GM18526 (cell line): ENCODE results near the gene PHIP.

Experiments used
- POLR2A ChIP-seq: IDR thresholded peaks from 3 replicates; pipeline ENCODE4 v1.6.1; 2011; ENCODE audit not compliant: insufficient read length; ENCODE audit errors: extremely low read depth

PHIP gene

DNA sequence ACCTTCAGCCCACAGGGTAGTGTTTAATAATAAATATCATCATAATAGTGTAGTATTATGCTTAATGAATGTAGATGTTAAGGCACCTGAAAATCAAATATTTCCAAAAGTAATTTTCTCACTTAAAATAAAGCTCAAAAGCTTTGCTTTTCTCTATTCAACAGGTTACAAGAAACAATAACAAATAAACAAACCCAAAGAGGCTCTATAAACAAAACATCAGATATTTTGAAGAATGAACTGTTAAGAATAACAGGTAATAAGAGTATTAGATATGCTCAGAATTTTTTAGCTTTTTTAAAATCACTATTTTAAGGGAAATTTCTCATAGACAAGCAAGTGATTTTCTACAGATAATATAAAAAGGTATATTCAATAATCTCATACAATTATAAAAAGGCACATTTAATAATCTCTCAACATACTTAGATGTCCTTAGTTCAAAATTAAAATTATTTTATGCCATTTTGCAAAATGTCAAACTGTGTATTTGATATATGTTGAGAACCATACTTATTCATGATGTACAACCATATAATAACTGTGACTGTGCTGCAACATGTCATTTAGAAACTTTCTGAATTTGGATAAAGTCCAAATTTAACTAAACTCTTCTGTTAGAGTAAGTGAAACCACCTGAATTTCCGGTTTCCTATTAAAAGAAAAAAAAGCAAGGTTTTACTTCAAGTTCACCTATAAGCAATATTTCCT, 35.8 kb downstream of the PHIP start:
- TF ChIP-seq POLR2A: no peak

DNA sequence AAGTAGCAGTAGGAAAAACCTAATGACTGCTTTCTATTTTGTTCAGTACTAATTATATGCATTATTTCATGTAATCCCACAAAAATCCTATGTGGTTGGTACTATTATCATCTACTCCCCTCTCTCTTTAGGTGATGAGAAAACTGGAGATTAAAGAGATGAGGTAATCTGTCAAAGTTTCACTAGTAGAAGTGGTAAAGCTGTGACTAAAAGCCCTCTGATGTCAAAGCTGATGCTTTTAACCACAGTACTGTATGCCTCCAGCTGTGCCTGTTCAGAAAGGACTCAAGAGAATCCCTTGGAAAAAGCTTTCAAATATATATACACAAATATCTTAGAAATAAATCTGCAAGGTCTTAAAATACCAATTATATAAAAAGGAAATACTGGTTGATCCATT, 38.0 kb downstream of the PHIP start:
- no peak for TF ChIP-seq POLR2A

DNA sequence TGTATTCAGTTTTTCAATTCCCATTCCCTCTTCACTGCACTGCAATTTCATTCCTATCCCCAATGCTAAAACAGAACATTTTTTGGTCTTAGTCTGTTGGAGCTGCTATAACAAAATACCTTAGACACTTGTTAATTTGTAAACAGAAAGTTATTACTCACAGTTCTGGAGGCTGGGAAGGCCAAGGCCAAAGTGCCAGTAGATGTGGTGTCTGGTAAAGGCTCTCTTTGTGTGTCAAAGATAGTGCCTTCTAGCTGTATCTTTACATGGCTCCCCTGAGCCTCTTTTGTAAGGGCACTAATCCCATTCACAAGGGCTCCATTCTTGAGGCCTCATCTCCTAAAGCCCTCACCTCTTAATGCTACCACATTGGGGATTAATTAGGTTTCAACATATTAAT, 40.0 kb downstream of the PHIP start:
- TF ChIP-seq POLR2A: no peak

DNA sequence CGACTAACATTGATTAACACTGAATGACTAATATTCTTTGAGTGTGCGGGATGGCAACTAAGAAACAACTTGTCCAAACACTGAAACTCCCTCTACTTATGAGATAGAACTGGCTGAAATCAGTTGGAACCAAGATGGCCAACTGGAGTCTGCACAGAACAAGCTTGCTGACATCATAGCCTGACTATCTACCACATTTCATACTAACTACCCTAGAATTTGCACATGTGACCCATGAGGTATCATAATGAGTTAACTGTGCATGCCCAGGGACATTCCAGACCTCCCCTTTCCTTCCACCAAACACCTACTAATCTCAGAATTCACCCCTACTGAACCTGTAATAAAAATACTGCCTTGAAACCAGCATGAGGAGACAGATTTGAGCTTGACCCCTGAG, 43.2 kb downstream of the PHIP start:
- TF ChIP-seq POLR2A: no peak

DNA sequence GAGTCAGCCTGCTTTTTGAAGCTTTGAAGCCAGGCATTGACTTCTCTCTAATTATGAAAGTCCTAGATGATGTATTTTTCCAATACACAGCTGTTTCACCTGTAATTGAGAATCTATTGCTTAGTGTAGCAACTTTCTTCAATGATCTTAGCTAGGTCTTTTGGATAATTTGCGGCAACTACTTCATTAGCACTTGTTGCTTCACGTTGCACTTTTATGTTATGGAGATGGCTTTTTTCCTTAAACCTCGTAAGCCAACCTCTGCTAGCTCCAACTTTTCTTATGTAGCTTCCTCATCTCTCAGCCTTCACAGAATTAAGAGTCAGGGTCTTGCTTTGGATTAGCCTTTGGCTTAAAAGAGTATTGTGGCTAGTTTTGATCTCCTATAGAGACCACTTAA, 44.8 kb downstream of the PHIP start:
- no peak for TF ChIP-seq POLR2A

DNA sequence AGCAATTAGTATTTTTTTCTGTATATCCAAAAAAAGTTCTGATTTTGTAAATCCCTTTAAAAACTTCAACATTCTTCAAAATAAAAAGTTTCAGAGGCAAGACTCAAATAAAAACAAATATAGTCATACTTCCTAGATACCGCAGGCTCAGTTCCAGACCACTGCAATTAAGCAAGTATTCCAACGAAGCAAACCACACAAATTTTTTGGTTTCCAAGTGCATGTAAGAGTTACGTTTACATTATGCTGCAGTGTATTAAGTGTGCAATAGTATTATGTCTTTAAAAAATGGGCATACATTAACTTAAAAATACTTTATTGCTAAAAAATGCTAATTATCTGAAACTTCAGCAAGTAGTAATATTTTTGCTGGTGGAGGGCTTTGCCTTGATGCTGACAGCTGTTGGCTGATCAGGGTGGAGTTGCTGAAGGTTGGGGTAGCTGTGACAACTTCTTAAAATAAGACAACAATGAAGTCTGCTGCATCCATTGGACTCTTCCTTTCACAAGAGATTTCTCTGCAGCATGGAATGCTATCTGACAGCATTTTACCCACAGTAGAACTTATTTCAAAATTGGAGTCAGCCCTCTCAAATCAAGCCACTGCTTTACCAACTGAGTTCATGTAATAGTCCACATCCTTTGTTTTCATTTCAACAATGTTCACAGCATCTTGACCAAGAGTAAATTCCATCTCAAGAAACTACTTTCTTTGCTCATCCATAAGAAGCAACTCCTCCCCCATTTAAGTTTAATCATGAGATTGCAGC, 46.0 kb downstream of the PHIP start:
- TF ChIP-seq POLR2A: no peak

DNA sequence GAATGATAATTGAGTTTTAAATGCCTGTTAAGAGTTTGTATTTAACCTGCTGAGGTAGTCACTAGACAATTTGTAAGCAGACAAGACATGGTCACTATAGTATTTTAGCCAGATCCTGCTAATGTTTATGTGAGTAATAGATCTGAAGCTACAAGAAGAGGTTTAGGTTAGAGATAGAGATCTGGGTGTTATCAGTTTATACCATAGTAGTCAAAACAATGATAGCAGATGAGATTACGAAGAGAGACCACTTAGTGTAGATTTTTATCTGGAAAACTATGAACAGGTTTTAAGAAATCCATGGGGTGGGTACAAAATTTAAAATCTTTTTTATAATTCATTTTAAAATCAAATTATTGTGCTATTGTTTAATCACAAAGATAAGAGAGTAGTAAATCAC, 47.5 kb downstream of the PHIP start:
- no peak for TF ChIP-seq POLR2A

DNA sequence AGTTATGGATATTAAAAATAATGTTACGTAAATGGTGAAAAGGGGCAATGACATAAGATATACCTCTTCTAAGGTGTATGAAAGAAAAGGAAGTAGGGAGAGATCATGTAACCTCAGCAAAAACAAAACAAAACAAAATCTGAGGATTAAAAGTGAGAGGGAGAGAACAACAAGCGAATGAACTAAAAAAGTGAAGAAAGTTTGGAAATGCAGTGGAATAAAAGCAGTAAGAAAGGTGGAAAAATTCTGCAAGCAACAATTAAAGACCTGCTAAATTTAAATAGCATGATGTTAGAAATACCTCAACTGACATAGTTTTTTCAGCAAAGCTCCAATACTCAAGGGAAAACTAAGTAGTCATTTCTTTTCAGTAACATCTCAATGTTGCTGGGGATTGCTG, 48.0 kb downstream of the PHIP start:
- no peak for TF ChIP-seq POLR2A

DNA sequence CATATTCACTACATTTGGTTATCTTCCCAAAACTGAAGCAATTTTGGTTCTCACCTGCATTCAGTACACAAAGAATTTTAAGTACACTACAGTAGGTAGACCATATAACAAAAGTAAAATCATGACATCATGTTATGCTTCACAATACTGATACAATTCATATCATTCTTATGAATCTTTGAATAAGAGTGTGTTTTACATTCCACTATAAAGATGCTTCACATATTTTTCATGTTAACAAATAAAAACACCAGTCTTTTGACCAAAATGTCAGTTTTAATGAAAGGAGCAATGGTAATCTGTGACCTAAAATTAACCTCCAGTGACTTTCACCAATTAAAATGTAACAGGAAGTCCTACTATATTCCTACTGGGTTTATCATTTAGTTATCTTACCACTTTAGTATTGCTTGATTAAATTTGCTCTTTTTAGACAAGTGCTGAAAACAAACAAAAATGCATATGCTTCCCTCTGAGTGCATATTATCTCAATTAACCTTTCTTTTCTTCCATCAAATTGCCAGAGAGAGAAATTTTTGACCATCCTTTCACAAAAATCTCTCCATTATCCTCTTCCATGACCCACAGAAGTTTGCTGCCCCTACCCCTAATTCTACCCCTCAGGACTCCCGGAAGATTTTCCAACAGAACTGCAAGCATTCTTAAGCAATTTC, 49.3 kb downstream of the PHIP start:
- no peak for TF ChIP-seq POLR2A

DNA sequence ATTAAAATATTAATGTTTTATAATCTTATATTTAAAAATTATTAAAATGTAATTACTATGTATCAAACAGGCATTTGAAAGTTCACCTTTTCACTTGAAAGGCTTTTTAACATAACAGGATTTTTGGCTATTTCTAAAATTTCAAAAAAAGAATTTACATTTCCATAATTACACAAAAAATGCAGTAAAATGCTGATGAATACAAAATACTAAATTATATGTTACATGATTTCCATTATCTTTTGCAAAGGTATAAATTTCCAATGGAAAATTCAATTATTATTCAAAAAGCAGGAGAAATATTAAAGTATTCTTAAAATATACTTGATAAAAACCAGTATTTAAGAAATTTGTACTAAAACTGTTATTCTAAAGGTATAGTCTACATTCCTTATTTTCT, 66.1 kb downstream of the PHIP start:
- no peak for TF ChIP-seq POLR2A

DNA sequence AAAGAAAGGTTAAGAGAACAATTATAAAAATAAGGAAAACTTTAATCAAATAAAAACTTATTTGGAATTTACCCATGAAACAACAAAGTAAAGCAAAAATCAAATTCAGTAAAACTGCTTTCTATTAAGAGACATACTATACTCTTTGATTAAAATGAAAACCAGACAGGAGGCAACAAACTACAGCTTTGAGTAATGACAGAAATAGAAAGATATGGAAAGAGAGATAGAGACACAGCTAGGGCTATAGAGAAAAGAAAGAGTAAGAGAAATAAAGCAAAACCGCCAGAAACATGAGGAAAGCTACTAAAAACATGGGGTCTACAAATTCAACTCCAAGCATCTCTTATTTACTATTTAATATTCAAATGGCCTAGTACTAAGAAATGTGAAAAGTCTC, 67.6 kb downstream of the PHIP start:
- TF ChIP-seq POLR2A: no peak

DNA sequence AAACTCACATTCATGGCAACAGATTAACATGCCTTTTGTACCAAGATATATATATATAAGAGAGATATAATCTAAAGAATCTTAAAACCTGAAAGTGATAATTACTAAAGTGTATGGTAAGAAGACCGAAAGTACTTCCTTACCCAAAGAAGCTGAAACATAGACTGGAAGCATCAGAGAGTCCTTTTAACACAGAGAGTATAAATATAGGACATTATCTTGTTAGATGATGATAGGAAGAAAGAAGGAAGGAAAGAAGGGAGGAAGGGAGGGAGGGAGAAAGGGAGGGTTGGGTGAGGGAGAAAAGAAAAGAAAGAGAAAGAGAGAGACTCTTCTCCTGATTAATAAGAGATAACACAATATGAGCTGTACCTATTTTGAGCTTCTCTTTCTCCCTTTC, 68.2 kb downstream of the PHIP start:
- TF ChIP-seq POLR2A: no peak

DNA sequence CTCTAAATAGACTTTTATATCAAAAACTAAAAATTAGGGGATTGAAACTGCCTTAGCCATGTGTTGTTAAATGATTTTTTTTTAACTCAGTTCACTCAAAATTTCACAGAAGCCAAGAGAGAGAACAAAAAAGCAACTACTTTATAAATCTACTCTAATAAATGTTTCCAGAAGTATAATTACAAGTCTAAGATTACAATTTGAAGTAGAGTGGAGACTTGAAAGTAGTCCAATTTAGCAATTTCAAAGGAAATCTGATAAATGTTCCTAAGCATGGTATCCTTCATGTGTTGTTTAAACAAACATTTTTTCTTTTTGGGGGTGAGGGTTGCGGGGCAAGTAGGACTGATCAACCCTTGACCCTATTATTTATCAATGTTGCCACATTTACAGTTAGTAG, 72.6 kb downstream of the PHIP start:
- no peak for TF ChIP-seq POLR2A

DNA sequence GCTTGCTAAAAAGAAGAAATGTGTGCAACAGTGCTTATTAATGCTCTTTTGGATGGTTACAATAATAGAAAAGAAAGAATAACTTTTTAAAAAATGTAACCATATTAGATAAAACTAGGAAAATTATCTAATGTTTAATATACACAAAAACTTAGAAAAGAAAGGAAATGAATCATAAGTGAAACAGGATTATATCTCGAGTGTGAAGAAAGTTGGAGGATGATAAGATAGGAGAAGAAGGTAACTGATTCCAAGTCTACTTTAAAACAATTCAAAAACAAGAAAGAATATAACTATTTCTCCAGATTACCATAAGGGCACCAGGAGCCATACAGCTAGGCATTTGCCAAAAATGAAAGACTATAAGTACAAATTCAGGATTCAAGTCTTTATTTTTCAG, 73.0 kb downstream of the PHIP start:
- no peak for TF ChIP-seq POLR2A

DNA sequence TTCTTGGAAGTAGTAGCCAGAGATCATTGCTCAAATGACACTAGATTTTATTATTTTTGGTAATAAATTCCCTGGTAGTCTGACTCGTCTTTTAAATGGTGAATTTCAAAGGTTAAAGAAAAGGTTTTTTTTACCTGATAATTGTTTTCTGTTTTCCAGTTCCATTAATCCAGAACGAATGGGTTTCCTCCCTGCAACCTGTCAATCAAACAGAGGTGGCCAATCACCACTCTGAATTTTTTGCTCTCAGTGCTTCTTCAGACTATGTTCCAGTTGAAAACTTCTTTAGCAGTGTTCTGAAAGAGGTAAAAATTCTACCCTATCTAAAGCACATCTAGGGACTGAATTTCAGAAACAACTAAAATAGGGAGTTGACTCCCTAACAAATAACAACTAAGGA, 73.8 kb downstream of the PHIP start:
- no peak for TF ChIP-seq POLR2A

DNA sequence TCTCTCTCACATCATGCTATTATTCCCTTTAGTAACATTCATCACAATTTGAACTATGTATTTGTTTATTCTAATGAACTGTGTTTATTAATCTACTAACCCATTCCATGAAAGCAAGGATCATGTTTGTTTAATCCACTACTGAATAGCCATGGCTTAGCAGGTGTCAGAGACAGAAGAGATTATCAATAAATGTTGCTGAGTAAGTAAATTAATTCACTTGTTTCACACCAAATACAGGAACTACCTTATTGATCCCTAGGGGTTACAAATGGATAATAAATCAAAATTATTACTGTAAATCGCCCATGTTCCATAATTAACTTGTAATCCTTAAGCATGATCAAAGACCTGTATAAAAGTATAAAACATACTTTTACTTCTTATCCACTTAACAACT, 76.6 kb downstream of the PHIP start:
- no peak for TF ChIP-seq POLR2A

DNA sequence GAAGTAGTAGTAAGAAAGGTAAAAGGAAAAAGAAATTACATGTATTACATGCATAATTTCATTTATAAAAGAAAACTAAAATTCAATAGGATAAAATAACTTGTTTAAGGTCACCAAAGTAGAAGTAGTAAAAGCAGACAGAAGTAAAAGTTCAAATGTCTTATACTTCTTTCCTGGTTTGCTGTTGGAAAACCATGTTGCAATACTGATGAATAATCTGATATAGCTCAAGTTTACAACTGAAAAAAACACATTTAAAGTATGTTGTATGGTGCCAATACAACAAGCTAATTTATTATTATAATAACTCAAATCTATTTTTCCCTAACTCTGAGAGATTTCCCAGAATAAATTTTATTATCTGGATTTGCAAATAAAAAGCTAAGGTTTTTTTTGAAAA, 78.3 kb downstream of the PHIP start:
- TF ChIP-seq POLR2A: no peak

DNA sequence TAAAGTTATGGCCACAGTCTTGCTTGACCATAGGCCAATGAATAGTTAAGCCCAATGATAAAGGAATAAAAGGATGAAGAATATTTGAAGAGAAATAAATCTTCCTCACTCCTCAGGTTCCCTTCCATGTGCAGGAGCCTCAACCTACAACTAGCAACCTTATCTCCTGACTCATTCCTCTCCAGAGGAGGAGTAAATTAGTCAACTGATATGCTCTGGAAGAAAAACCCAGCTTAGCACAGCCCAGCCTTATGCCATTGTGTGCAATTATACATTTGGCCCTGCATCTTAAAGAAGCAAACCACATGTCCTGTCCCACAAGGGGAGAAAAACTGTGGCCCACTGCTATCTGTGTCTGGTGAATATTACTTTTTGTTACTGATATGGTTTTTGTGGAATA, 82.1 kb downstream of the PHIP start:
- TF ChIP-seq POLR2A: no peak
